HG03280 (cell line): ENCODE data around the gene NAALADL2.
"Not testable (repeated sequence)": the region's sequence is repeated elsewhere in the genome, so short reads cannot be mapped to it uniquely, and the experiment has no call there.

ENCODE experiments used
- ATAC-seq: cut with Tn5 transposase; IDR thresholded peaks from one replicate; pipeline ENCODE4 v1.9.1; 2021; ENCODE audit warnings: mild to moderate bottlenecking, moderate library complexity; ENCODE audit not compliant: unreplicated experiment

Gene NAALADL2

GRCh38 chr3:175614107-175614506 is 755.0 kb downstream of the NAALADL2 start:
- not testable (repeated sequence) for ATAC-seq

- no peak for ATAC-seq
Measured at GRCh38 chr3:175617247-175617646, 758.1 kb downstream of the NAALADL2 start.

DNA sequence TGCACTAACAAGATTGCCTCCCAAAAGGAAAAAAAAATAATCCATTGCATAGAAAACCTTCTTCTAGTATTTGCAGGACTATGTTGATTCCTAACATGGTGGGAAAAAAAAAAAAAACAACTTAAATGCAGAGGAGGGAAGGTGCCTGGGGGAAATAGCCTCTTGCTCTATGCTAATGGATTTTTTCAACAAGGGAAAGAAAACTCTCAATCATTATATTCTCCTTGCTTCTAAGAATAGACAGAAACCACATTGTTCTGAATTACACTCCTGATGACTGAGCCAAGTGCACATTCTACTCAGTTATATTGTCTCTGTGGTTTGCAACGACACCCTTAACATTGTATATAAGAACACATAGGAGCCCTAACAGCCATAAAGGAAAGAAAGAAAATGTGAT is 760.2 kb downstream of the NAALADL2 start:
- ATAC-seq, result no peak

DNA sequence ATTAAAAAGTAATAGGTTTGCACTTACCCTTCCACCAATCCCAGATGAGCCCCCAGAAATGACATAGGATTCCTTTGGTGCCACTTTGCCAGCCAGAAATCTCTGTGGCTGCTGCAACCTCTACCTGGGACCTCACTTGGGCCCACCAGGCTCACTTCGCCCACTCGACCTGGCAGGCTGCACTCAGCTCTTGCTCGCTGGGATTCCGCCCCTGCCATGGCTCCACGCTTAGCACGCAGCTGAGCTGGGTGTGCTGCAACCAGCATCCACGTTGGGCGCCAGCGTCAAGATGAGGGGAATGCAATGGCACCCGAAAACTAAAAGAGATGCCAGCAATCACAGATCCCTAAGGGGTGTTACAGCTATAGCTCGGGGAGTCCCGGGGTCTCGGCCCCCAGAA is 761.0 kb downstream of the NAALADL2 start:
- ATAC-seq, result no peak

- no peak for ATAC-seq
Measured at GRCh38 chr3:175620532-175620931, 761.4 kb downstream of the NAALADL2 start.

DNA sequence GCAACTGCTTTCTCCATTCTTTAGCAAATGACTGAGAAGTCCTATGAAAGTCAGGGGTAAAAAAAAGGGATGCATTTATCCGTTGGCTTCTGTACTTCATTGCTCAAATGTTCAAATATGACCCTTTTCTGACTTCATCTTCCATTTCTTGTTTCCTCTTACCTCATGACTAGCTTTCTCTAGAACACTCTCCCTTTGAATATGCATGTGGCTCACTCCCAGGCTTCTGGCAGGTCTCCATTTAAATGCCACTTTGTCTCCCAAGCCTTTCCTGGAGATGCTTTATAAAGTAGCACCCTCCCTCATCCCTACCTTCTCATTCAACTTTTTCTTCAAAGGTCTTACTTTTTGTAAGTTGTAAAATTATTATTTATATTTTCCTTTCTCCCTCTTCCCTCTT is 781.8 kb downstream of the NAALADL2 start:
- ATAC-seq, result no peak

- ATAC-seq, result no peak
Measured at GRCh38 chr3:175646865-175647264, 787.7 kb downstream of the NAALADL2 start.

- ATAC-seq, result no peak
Measured at GRCh38 chr3:175648899-175649298, 789.8 kb downstream of the NAALADL2 start.

- no peak for ATAC-seq
Measured at GRCh38 chr3:175651716-175652115, 792.6 kb downstream of the NAALADL2 start.

DNA sequence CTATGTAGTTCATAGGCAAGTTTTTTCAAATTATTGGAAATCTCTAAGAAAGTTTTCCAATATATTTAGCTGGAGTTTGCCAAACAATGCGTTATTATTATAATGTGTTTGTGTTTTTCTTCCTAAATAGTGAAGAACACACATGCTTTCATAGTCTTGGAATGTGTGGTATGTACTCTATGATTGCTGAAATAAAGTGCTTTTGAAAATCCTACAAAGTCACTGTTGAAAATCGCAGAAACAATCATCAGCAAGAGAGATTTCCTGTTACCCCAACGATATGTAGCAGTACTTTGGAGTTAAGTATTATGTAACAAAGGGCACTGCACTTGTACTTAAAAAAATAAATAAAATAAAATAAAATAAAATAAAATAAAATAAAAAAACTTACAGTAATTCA is 796.2 kb downstream of the NAALADL2 start:
- ATAC-seq, result no peak

DNA sequence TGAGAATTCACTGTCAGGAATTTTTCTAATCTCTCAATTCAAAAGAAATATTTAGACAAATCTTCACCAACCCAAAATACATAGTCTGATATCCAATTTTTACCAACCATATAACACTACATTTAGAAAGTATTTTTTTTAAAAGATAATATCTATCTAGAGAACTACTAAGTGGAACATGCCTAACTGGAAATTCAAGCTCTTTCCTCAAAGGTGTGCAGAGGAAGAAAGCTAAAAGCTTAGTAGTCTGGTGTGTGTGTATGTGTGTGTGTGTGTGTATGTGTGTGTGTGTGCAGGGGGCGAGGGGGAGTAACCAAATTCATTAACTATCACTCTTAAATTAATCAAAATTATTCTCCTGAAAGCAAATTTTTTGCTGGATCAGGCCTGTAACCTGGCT is 797.3 kb downstream of the NAALADL2 start:
- ATAC-seq, result no peak

- no peak for ATAC-seq
Measured at GRCh38 chr3:175659670-175660350, 800.7 kb downstream of the NAALADL2 start.

GRCh38 chr3:175662815-175663214 is 803.7 kb downstream of the NAALADL2 start:
- ATAC-seq, result no peak

GRCh38 chr3:175664911-175665310 is 805.8 kb downstream of the NAALADL2 start:
- no peak for ATAC-seq

GRCh38 chr3:175668300-175668699 is 809.2 kb downstream of the NAALADL2 start:
- no peak for ATAC-seq

DNA sequence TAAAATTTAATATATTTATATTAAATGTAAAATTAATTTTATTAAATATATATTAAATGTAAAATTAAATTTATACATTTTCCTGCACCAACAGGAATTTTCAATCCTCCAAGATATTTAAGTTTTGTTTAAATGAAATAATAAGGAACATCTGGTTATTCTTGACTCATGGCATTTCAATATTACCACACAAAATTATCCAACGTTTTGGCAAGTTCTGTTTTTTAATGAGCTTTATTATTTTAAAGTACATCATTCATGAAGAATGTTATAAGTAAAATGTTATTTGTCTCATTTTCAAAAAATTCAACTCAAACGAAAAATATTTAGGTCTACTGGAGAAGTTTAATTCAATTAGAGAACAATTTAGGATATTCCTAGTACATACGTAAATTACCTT is 811.4 kb downstream of the NAALADL2 start:
- ATAC-seq, result no peak

GRCh38 chr3:175672119-175672689 is 813.1 kb downstream of the NAALADL2 start:
- ATAC-seq, result no peak

GRCh38 chr3:175679568-175679967 is 820.4 kb downstream of the NAALADL2 start:
- no peak for ATAC-seq

- no peak for ATAC-seq
Measured at GRCh38 chr3:175692256-175692655, 833.1 kb downstream of the NAALADL2 start.

DNA sequence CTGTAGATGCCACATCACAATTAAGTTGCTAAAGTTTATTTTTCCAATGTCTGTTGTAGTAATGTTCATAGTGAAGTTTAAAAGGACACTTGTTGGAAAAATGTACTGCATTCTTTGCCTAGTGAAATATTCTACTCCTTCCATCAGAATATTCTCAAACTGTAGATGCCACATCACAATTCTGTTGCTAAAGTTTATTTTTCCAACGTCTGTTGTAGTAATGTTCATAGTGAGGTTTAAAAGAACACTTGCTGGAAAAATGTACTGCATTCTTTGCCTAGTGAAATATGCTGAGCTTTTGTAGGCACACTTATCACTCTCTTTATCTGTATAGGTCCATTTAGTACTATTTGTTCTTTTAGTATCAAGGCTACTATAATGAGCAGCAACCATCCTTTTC is 836.1 kb downstream of the NAALADL2 start:
- ATAC-seq, result no peak

DNA sequence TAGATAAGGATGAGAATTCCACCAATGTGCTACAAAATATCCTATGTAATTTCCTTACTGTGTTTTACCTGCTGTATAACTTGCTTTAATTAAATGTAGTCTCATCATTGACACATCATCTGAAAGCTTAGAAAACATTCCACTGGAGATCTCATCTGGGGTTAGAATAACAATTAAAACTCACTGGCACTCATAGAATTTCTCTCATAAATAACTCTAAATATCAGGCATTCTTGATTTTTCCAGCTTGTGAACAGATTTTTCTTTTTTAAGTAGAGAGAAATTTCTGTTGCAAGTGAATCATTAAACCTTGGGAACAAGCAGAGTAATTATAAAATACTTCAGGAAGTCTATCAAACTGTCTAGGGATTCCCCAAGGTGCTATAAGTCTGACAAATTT is 843.8 kb downstream of the NAALADL2 start:
- ATAC-seq, result no peak

DNA sequence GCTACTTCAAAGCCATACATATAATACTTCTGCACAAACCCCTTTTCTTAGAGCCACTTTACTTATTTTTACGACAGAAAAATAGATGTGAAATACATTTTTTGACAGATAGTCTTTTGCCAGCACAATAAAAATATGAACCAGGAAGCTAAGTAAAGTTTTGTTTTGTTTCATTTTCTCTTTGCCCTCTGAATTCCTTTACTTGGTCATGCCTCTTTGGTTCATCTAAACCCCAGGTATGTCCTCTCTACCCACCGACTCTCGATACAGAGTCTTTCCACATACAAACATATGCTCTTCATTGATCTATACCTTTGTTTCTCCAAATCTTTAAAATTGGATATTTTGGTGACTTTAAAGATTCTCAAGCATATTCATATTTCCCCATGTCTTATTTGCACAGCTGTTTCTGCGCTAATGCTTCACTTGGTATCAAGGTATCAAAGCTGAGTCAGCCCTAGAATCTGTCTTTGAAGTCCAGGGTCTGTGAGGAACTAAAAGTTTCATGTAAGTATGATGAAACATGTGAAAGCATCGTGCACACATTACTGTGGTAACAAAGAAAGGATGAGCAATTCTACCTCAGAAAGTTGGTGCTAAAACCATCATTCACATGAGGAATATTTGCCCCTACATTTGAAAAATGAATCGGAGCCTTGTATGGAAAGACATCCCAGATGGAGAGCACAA is 845.4 kb downstream of the NAALADL2 start:
- ATAC-seq, result no peak
